HUES48 (cell line): ENCODE measurements around the gene PHACTR1.

Source experiments
- H3K27ac ChIP-seq: one replicate; pipeline ENCODE4 v1.7.0; 2013; ENCODE audit warnings: low read depth, low read length, inconsistent platforms
- H3K27me3 ChIP-seq: 2 replicates; pipeline ENCODE4 v1.6.1; 2013; ENCODE audit warnings: mild to moderate bottlenecking, low read length; ENCODE audit not compliant: control insufficient read depth, insufficient read depth
- H3K36me3 ChIP-seq: 2 replicates; pipeline ENCODE4 v1.6.1; 2013; ENCODE audit warnings: low read length; ENCODE audit not compliant: control insufficient read depth, insufficient read depth
- H3K4me1 ChIP-seq: 2 replicates; pipeline ENCODE4 v1.6.1; 2013; ENCODE audit warnings: mild to moderate bottlenecking, low read length; ENCODE audit not compliant: control insufficient read depth, insufficient read depth
- H3K4me3 ChIP-seq: 2 replicates; pipeline ENCODE4 v1.5.1; 2013; ENCODE audit warnings: mild to moderate bottlenecking, low read depth, low read length
- H3K9ac ChIP-seq: 2 replicates; pipeline ENCODE4 v1.6.1; 2013; ENCODE audit warnings: mild to moderate bottlenecking, low read depth, low read length, moderate library complexity
- H3K9me3 ChIP-seq: 2 replicates; pipeline ENCODE4 v1.6.1; 2013; ENCODE audit warnings: low read length; ENCODE audit not compliant: control insufficient read depth, insufficient read depth

PHACTR1 gene

GRCh38 chr6:12898603-12899002, 182.0 kb downstream of the PHACTR1 start:
- Histone ChIP-seq H3K27ac (no peak overlapping the region), H3K4me1 (peaks cover 2% of the 10 kb centered on the region), H3K4me3 (no peak overlapping the region), H3K9me3 (no peaks in the 10 kb centered on the region), H3K36me3 (no peaks in the 10 kb centered on the region), H3K27me3 (no peaks in the 10 kb centered on the region), H3K9ac (no peak overlapping the region)

GRCh38 chr6:12899046-12899833, 182.7 kb downstream of the PHACTR1 start:
- H3K4me1 ChIP-seq, result no peaks in the 10 kb centered on the region
- H3K9me3 ChIP-seq, result no peaks in the 10 kb centered on the region
- no peak overlapping the region for H3K4me3 ChIP-seq
- no peaks in the 10 kb centered on the region for H3K36me3 ChIP-seq
- no peaks in the 10 kb centered on the region for H3K27me3 ChIP-seq
- H3K27ac ChIP-seq, result no peak overlapping the region
- H3K9ac ChIP-seq, result no peak overlapping the region

DNA sequence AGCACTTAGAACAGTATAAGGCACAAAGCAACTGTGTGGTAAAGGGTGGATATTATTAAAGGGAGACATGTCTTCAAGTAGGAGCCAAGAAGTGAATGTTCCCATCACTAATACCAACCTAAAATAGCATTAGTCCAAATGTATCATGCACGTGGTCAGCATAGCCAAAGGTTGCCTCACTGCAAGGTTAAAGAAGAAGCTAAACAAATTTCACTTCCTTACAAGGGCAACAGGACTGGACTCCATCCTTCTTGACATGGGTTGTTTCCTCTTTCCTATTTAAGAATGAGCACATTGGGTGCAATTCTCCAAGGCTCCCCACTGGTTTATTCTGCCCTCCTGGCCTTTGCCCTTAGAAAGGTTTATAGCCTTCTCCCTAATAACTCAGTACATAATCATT, 186.7 kb downstream of the PHACTR1 start:
- Histone ChIP-seq H3K27me3 (no peaks in the 10 kb centered on the region), H3K27ac (no peak overlapping the region), H3K9me3 (no peaks in the 10 kb centered on the region), H3K36me3 (no peaks in the 10 kb centered on the region), H3K4me1 (no peaks in the 10 kb centered on the region), H3K9ac (no peak overlapping the region), H3K4me3 (no peak overlapping the region)

DNA sequence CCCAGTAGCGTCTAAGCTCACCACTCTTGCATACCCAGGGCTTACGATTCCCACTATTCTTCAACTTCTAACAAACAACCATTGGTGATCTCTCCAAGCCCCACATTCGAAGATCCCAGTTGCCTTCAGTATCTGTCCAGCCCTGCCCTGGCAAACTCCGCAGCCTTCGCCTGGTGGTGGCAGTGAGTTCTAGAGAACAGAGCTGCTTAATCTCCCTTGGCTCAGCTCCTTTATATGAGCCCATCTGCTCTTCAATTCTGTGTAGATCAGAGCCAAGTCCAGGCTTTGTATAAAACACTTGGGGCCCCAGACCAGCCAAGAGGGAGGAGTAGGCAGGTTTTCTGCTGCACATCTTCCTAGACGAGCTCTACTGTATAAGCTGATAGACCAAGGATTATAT, 193.3 kb downstream of the PHACTR1 start:
- no peaks in the 10 kb centered on the region for H3K36me3 ChIP-seq
- H3K9ac ChIP-seq, result no peak overlapping the region
- H3K4me1 ChIP-seq, result peaks cover 16% of the 10 kb centered on the region
- H3K9me3 ChIP-seq, result no peaks in the 10 kb centered on the region
- no peak overlapping the region for H3K27ac ChIP-seq
- H3K4me3 ChIP-seq, result no peak overlapping the region
- H3K27me3 ChIP-seq, result no peaks in the 10 kb centered on the region

GRCh38 chr6:12911427-12911826, 194.9 kb downstream of the PHACTR1 start:
- Histone ChIP-seq H3K4me1 (peaks cover 16% of the 10 kb centered on the region), H3K9me3 (no peaks in the 10 kb centered on the region), H3K27ac (no peak overlapping the region), H3K9ac (no peak overlapping the region), H3K4me3 (no peak overlapping the region), H3K27me3 (no peaks in the 10 kb centered on the region), H3K36me3 (no peaks in the 10 kb centered on the region)

- Histone ChIP-seq H3K4me1 (peaks cover 19% of the 10 kb centered on the region), H3K9ac (no peak overlapping the region), H3K27ac (no peak overlapping the region), H3K9me3 (no peaks in the 10 kb centered on the region), H3K27me3 (no peaks in the 10 kb centered on the region), H3K36me3 (no peaks in the 10 kb centered on the region), H3K4me3 (no peak overlapping the region)
These were observed 196.6 kb downstream of the PHACTR1 start for GRCh38 chr6:12913201-12913600.

DNA sequence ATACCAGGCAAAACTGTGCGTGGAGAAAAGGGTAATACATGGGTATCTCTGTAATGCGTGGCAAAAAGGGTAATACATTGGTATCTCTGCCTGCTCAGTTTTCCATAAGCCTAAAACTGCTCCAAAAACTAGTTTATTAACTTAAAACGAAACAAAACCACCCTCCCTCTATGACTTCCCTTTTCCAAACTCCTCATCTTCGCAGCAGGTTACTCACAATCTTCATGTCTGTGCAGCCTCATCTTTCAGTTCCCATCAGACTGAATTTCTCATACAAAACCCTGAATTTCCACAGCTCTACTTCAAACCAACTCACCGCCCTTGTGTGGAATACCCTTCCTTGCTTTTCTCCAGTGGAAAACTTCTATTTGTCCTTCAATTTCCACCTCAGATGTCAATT, 199.4 kb downstream of the PHACTR1 start:
- H3K4me1 ChIP-seq, result peaks cover 17% of the 10 kb centered on the region
- H3K9me3 ChIP-seq, result no peaks in the 10 kb centered on the region
- no peaks in the 10 kb centered on the region for H3K27me3 ChIP-seq
- H3K9ac ChIP-seq, result no peak overlapping the region
- H3K36me3 ChIP-seq, result no peaks in the 10 kb centered on the region
- no peak overlapping the region for H3K27ac ChIP-seq
- no peak overlapping the region for H3K4me3 ChIP-seq

GRCh38 chr6:12916420-12917136, 200.0 kb downstream of the PHACTR1 start:
- no peak overlapping the region for H3K4me3 ChIP-seq
- H3K9ac ChIP-seq, result no peak overlapping the region
- H3K27me3 ChIP-seq, result no peaks in the 10 kb centered on the region
- H3K27ac ChIP-seq, result no peak overlapping the region
- H3K4me1 ChIP-seq, result peaks cover 12% of the 10 kb centered on the region
- no peaks in the 10 kb centered on the region for H3K36me3 ChIP-seq
- H3K9me3 ChIP-seq, result no peaks in the 10 kb centered on the region

DNA sequence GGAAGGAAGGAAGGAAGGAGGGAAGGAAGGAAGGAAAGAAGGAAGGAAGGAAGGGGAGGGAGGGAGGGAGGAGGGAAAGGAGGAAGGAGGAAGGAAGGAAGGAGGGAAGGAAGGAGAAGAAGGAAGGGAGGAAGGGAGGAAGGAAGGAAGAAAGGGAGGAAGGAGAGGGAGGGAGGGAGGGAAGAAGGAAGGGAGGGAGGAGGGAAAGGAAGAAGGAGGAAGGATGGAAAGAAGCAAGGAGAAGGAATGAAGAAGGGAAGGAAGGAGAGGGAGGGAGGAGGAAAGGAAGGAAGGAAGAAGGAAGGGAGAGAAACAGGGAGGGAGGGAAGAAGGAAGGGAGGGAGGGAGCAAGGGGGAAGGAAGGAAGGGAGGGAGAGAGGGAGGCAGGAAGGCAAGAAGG, 204.9 kb downstream of the PHACTR1 start:
- Histone ChIP-seq H3K27me3 (no peaks in the 10 kb centered on the region), H3K4me3 (no peak overlapping the region), H3K9me3 (no peaks in the 10 kb centered on the region), H3K36me3 (no peaks in the 10 kb centered on the region), H3K27ac (no peak overlapping the region), H3K4me1 (peaks cover 10% of the 10 kb centered on the region; the same call in 1 of the 2 replicates), H3K9ac (no peak overlapping the region)

- Histone ChIP-seq H3K9me3 (no peaks in the 10 kb centered on the region), H3K4me1 (peaks cover 6% of the 10 kb centered on the region; the same call in 1 of the 2 replicates), H3K27me3 (no peaks in the 10 kb centered on the region), H3K27ac (no peak overlapping the region), H3K9ac (no peak overlapping the region), H3K4me3 (no peak overlapping the region), H3K36me3 (no peaks in the 10 kb centered on the region)
These were observed 207.2 kb downstream of the PHACTR1 start for GRCh38 chr6:12923644-12924235.

DNA sequence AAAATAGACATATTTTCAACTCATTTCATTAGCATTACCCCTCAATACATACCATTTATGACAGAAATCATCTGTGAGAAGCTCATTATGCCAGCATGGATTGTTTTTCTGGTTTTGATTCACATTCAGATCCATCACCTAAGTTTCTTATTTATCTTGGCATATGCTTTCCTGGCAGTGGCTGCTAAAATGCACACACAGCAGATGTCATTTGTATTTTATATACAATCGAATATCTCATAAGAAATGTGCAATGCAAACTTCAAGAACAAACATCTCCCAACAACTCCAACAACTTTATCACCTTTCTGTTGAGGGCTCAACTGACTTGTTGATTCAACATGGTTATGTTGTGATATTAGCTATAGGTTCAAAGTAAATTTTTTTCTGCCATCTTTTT, 208.3 kb downstream of the PHACTR1 start:
- H3K9ac ChIP-seq, result no peak overlapping the region
- H3K27ac ChIP-seq, result no peak overlapping the region
- H3K36me3 ChIP-seq, result no peaks in the 10 kb centered on the region
- no peak overlapping the region for H3K4me3 ChIP-seq
- H3K4me1 ChIP-seq, result peaks cover 6% of the 10 kb centered on the region; the same call in 1 of the 2 replicates
- H3K9me3 ChIP-seq, result no peaks in the 10 kb centered on the region
- no peaks in the 10 kb centered on the region for H3K27me3 ChIP-seq
